8988T (cell line): ENCODE data around the gene OBSCN.

Experiments used
- DNase-seq: peaks from one replicate; pipeline ENCODE4 v3.0.0; 2011

OBSCN gene

GRCh38 chr1:228280106-228280901 lies 72.5 kb downstream of the OBSCN start:
- DNase-seq, result no peak

GRCh38 chr1:228280961-228281591 lies 73.2 kb downstream of the OBSCN start:
- DNase-seq, result no peak

- no peak for DNase-seq
Observed at GRCh38 chr1:228281631-228282328, 73.9 kb downstream of the OBSCN start.

GRCh38 chr1:228282329-228283042 lies 74.6 kb downstream of the OBSCN start:
- no peak for DNase-seq

GRCh38 chr1:228283043-228283371 lies 75.2 kb downstream of the OBSCN start:
- no peak for DNase-seq

- no peak for DNase-seq
Observed at GRCh38 chr1:228283476-228284147, 75.8 kb downstream of the OBSCN start.

- DNase-seq, result no peak
Observed at GRCh38 chr1:228284148-228284495, 76.3 kb downstream of the OBSCN start.

- no peak for DNase-seq
Observed at GRCh38 chr1:228284521-228284920, 76.7 kb downstream of the OBSCN start.

GRCh38 chr1:228285661-228286504 lies 78.0 kb downstream of the OBSCN start:
- DNase-seq, result no peak

- DNase-seq, result no peak
Observed at GRCh38 chr1:228286505-228287417, 78.9 kb downstream of the OBSCN start.

GRCh38 chr1:228287541-228288425 lies 79.9 kb downstream of the OBSCN start:
- DNase-seq, result no peak

GRCh38 chr1:228288536-228289238 lies 80.8 kb downstream of the OBSCN start:
- no peak for DNase-seq

- DNase-seq, result no peak
Observed at GRCh38 chr1:228289239-228289849, 81.5 kb downstream of the OBSCN start.

GRCh38 chr1:228289996-228290881 lies 82.4 kb downstream of the OBSCN start:
- no peak for DNase-seq

- no peak for DNase-seq
Observed at GRCh38 chr1:228291906-228292608, 84.2 kb downstream of the OBSCN start.

GRCh38 chr1:228292609-228292911 lies 84.7 kb downstream of the OBSCN start:
- no peak for DNase-seq

GRCh38 chr1:228293393-228293792 lies 85.5 kb downstream of the OBSCN start:
- DNase-seq, result no peak
